IPS DF 6.9 (cell line): ENCODE data around the gene BFAR.
"Not testable (repeated sequence)": the region's sequence is repeated elsewhere in the genome, so short reads cannot be mapped to it uniquely, and the experiment has no call there.

Experiments
- DNase-seq: peaks from one replicate; pipeline ENCODE4 v3.0.0-alpha.2; 2013; ENCODE audit warnings: low read depth, low spot score
- H3K27ac ChIP-seq: one replicate; pipeline ENCODE4 v1.5.1; 2013; ENCODE audit warnings: low read length, control low read depth
- H3K27me3 ChIP-seq: 2 replicates; pipeline ENCODE4 v1.6.1; 2013; ENCODE audit warnings: mild to moderate bottlenecking, low read length; ENCODE audit not compliant: control insufficient read depth, insufficient read depth
- H3K36me3 ChIP-seq: 2 replicates; pipeline ENCODE4 v1.6.1; 2013; ENCODE audit warnings: low read length; ENCODE audit not compliant: control insufficient read depth, insufficient read depth
- H3K4me1 ChIP-seq: 2 replicates; pipeline ENCODE4 v1.6.1; 2013; ENCODE audit warnings: low read length; ENCODE audit not compliant: control insufficient read depth, insufficient read depth
- H3K4me3 ChIP-seq: 2 replicates; pipeline ENCODE4 v1.5.1; 2013; ENCODE audit warnings: mild to moderate bottlenecking, low read length
- H3K9me3 ChIP-seq: 2 replicates; pipeline ENCODE4 v1.6.1; 2013; ENCODE audit warnings: low read length, inconsistent platforms; ENCODE audit not compliant: control insufficient read depth, insufficient read depth
- WGBS: extraction: QIAGEN DNeasy Blood & Tissue Kit; methylation state at CpG from one replicate; pipeline ENCODE4 v1.1.7; 2013; ENCODE audit warnings: mixed read lengths, missing lambda C conversion rate; ENCODE audit not compliant: insufficient read length, insufficient coverage; 5-methylcytosine and 5-hydroxymethylcytosine counted together

BFAR gene

DNA sequence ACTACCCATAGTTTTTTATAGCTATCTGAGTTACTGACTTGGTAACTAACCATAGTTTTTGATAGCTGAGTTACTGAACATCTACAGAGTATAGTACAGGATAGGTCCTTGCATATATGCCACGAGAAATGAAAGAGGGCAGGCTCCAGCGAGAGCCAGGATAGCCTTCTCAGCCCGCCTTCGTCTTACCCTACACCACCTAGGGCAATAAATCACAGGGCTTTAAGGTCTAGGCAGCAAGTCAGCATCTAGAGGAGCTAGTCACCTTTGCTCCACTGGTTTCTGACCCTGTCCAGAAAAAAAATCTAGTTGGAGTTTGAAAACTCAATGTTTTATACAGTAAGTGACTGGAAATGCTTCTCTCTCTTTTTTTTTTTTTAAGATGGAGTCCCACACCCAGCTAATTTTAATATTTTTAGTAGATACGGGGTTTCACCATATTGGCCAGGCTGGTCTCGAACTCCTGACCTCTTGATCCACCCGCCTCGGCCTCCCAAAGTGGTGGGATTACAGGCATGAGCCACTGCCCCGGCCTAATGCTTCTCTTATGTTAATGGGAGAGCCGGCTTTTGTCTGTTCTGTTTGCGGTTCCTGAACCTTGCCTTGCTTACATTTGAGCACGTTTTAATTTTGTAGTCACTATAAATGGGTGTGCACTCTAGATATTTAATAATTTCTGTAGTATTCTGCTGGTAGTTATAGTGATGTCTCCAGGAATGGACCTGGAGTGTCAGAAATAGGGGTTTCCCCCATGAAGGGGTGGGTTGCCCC lies 2.8 kb downstream of the BFAR start:
- no CpG with 5 or more reads among the region's 12 CpGs for WGBS
- Histone ChIP-seq H3K27me3 (no peaks in the 10 kb centered on the region), H3K36me3 (no peaks in the 10 kb centered on the region; the same call in 1 of the 2 replicates), H3K27ac (no peak overlapping the region), H3K4me3 (no peak overlapping the region), H3K9me3 (no peaks in the 10 kb centered on the region), H3K4me1 (peaks cover 3% of the 10 kb centered on the region; the same call in 1 of the 2 replicates)
- no peak for DNase-seq

GRCh38 chr16:14636179-14636950 lies 3.6 kb downstream of the BFAR start:
- not testable (repeated sequence) for H3K36me3 ChIP-seq, DNase-seq, H3K4me3 ChIP-seq, H3K4me1 ChIP-seq, H3K27me3 ChIP-seq, H3K9me3 ChIP-seq, H3K27ac ChIP-seq
- WGBS, result no CpG with 5 or more reads among the region's 17 CpGs

GRCh38 chr16:14636951-14637240 lies 4.1 kb downstream of the BFAR start:
- H3K27ac ChIP-seq, H3K4me1 ChIP-seq, H3K27me3 ChIP-seq, H3K36me3 ChIP-seq, H3K4me3 ChIP-seq, H3K9me3 ChIP-seq, DNase-seq: not testable (repeated sequence)
- no CpG with 5 or more reads among the region's 1 CpG for WGBS

DNA sequence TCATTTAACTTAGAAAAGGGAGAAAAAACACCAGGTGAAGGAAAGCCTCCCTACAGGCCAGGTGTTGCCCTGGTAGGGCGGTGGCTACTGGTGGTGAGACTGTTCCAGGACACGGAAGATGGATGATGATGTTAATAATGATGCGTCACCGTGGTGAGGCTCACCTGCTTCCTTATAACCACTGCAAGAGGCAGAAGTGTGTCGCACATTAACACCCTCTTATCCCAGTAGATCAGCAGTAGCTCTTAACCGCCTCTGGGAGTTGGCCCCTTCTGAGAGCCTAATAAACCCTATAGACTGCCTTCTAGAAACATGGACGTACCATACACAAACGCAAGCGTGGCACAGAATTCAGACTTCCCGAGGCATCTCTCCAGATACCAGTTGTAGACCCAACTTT lies 7.8 kb downstream of the BFAR start:
- WGBS, result no CpG with 5 or more reads among the region's 10 CpGs

DNA sequence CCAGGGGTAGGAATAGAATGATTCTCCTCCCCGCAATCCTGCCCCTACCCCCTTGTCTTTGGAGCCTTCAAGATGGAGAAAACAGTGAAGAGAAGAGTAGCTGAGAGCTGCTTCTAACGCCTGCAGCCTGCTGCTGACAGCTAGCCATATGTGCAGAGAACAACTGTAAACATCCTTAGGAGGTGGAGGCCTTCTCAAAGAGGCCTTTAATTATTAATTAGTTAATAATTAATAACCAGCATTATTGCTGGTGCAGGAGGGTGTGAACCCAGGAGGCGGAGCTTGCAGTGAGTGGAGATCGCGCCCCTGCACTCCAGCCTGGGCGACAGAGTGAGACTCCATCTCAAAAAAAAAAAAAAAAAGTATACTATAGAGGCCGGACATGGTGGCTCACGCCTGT lies 8.5 kb downstream of the BFAR start:
- no CpG with 5 or more reads among the region's 8 CpGs for WGBS
- H3K36me3 ChIP-seq, result peaks cover 9% of the 10 kb centered on the region; the same call in 1 of the 2 replicates
- no peaks in the 10 kb centered on the region for H3K4me1 ChIP-seq
- H3K4me3 ChIP-seq, result no peak overlapping the region
- H3K27ac ChIP-seq, result no peak overlapping the region
- no peaks in the 10 kb centered on the region for H3K27me3 ChIP-seq
- H3K9me3 ChIP-seq, result no peaks in the 10 kb centered on the region
- DNase-seq, result no peak

More for the DNA sequence above, 7.8 kb downstream of the BFAR start:
- H3K36me3 ChIP-seq, result peaks cover 7% of the 10 kb centered on the region; the same call in 1 of the 2 replicates
- no peak overlapping the region for H3K4me3 ChIP-seq
- no peak overlapping the region for H3K27ac ChIP-seq
- H3K27me3 ChIP-seq, result no peaks in the 10 kb centered on the region
- no peak for DNase-seq
- H3K9me3 ChIP-seq, result no peaks in the 10 kb centered on the region
- no peaks in the 10 kb centered on the region for H3K4me1 ChIP-seq

- WGBS, result no CpG with 5 or more reads among the region's 7 CpGs
- DNase-seq, result no peak
- peaks cover 11% of the 10 kb centered on the region; the same call in 1 of the 2 replicates for H3K36me3 ChIP-seq
- H3K27ac ChIP-seq, result no peak overlapping the region
- no peaks in the 10 kb centered on the region for H3K9me3 ChIP-seq
- H3K27me3 ChIP-seq, result no peaks in the 10 kb centered on the region
- H3K4me1 ChIP-seq, result no peaks in the 10 kb centered on the region
- H3K4me3 ChIP-seq, result no peak overlapping the region
Observed at GRCh38 chr16:14641926-14642325, 9.2 kb downstream of the BFAR start.

DNA sequence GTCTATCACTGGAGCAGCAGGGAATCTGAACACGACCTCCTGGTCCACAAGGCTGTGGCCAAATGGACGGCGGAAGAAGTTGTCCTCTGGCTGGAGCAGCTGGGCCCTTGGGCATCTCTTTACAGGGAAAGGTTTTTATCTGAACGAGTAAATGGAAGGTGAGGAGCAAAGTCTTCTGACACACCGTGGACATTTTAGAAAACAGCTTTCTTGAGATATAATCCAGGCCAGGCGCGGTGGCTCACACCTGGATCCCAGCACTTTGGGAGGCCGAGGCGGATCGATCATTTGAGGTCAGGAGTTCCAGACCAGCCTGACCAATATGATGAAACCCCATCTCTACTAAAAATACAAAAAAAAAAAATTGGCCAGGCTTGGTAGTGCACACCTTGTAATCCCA lies 17.1 kb downstream of the BFAR start:
- Histone ChIP-seq H3K9me3 (no peaks in the 10 kb centered on the region), H3K27me3 (no peaks in the 10 kb centered on the region), H3K4me3 (no peak overlapping the region), H3K4me1 (no peaks in the 10 kb centered on the region), H3K36me3 (peaks cover 34% of the 10 kb centered on the region; the same call in 1 of the 2 replicates), H3K27ac (no peak overlapping the region)
- no peak for DNase-seq
- no CpG with 5 or more reads among the region's 10 CpGs for WGBS

- H3K4me3 ChIP-seq, result no peak overlapping the region
- H3K27ac ChIP-seq, result no peak overlapping the region
- no CpG with 5 or more reads among the region's 6 CpGs for WGBS
- peaks cover 30% of the 10 kb centered on the region; the same call in 1 of the 2 replicates for H3K36me3 ChIP-seq
- H3K4me1 ChIP-seq, result no peaks in the 10 kb centered on the region
- no peaks in the 10 kb centered on the region for H3K27me3 ChIP-seq
- H3K9me3 ChIP-seq, result no peaks in the 10 kb centered on the region
- no peak for DNase-seq
Observed at GRCh38 chr16:14650629-14651028, 17.9 kb downstream of the BFAR start.

- no peak overlapping the region for H3K27ac ChIP-seq
- no peaks in the 10 kb centered on the region for H3K9me3 ChIP-seq
- no peaks in the 10 kb centered on the region for H3K4me1 ChIP-seq
- WGBS, result no CpG with 5 or more reads among the region's 2 CpGs
- no peak for DNase-seq
- no peak overlapping the region for H3K4me3 ChIP-seq
- no peaks in the 10 kb centered on the region for H3K27me3 ChIP-seq
- H3K36me3 ChIP-seq, result peaks cover 24% of the 10 kb centered on the region; the same call in 1 of the 2 replicates
Observed at GRCh38 chr16:14652726-14653125, 20.0 kb downstream of the BFAR start.

- H3K4me3 ChIP-seq, result no peak overlapping the region
- H3K27ac ChIP-seq, result no peak overlapping the region
- no peaks in the 10 kb centered on the region for H3K27me3 ChIP-seq
- WGBS, result no CpG with 5 or more reads among the region's 2 CpGs
- no peaks in the 10 kb centered on the region for H3K4me1 ChIP-seq
- no peak for DNase-seq
- H3K36me3 ChIP-seq, result peaks cover 15% of the 10 kb centered on the region; the same call in 1 of the 2 replicates
- H3K9me3 ChIP-seq, result no peaks in the 10 kb centered on the region
Observed at GRCh38 chr16:14658063-14658462, 25.3 kb downstream of the BFAR start.
